Activated naive CD8-positive, alpha-beta T cell treated with anti-CD3 and anti-CD28 coated beads, Interleukin-2, amount 50 U/mL, for 24 hours (primary cell): ENCODE results near the gene OR1D5.
"Not testable (repeated sequence)": the region's sequence is repeated elsewhere in the genome, so short reads cannot be mapped to it uniquely, and the experiment has no call there.

Source experiments
- ATAC-seq: fragments of 150-1000 bp; cut with Tn5 transposase; one replicate; pipeline ENCODE4 v1.10.0; 2021
- DNase-seq: peaks from one replicate; pipeline ENCODE4 v3.0.0; 2021
- H3K27ac Mint-ChIP-seq: one replicate; pipeline ENCODE4 v1.8.0; 2021; ENCODE audit warnings: mild to moderate bottlenecking, mixed read lengths
- H3K27me3 Mint-ChIP-seq: one replicate; pipeline ENCODE4 v1.8.0; 2021; ENCODE audit warnings: mixed read lengths
- H3K36me3 Mint-ChIP-seq: one replicate; pipeline ENCODE4 v1.8.0; 2021; ENCODE audit warnings: low read depth, mixed read lengths
- H3K4me1 Mint-ChIP-seq: one replicate; pipeline ENCODE4 v1.8.0; 2021; ENCODE audit warnings: mixed read lengths
- H3K4me3 Mint-ChIP-seq: one replicate; pipeline ENCODE4 v1.8.0; 2021; ENCODE audit warnings: mild to moderate bottlenecking, moderate library complexity, mixed read lengths
- H3K9me3 Mint-ChIP-seq: one replicate; pipeline ENCODE4 v1.8.0; 2021; ENCODE audit warnings: mixed read lengths

Gene OR1D5

GRCh38 chr17:3036800-3037199 is 26.6 kb downstream of the OR1D5 start:
- peaks cover 6% of the 10 kb centered on the region for H3K27me3 Mint-ChIP-seq
- no peak overlapping the region for H3K27ac Mint-ChIP-seq
- DNase-seq, result no peak
- peaks cover 5% of the 10 kb centered on the region for H3K4me1 Mint-ChIP-seq
- H3K36me3 Mint-ChIP-seq, result no peaks in the 10 kb centered on the region
- no peak overlapping the region for H3K4me3 Mint-ChIP-seq
- H3K9me3 Mint-ChIP-seq, result no peaks in the 10 kb centered on the region
- ATAC-seq, result no peak

DNA sequence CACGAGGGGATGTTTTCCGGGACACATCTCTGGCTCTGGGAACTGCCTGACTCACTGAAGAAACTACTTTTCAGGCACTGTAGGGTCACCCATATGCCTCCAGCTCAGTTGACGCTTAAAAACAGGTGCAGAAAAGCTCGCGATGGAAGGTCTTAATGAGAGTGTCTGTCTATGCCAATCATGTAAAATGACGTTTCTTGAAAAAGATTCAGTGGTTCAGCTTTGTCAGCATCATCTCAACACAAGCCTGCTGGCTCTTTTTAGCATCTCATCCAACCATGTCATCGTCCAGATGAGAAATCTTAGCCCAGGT is 27.5 kb downstream of the OR1D5 start:
- DNase-seq, result no peak
- H3K27me3 Mint-ChIP-seq, result peaks cover 4% of the 10 kb centered on the region
- no peak overlapping the region for H3K4me3 Mint-ChIP-seq
- H3K36me3 Mint-ChIP-seq, result no peaks in the 10 kb centered on the region
- no peak for ATAC-seq
- peaks cover 5% of the 10 kb centered on the region for H3K4me1 Mint-ChIP-seq
- H3K27ac Mint-ChIP-seq, result no peak overlapping the region
- no peaks in the 10 kb centered on the region for H3K9me3 Mint-ChIP-seq

- H3K27me3 Mint-ChIP-seq, result peaks cover 4% of the 10 kb centered on the region
- ATAC-seq (no peak), DNase-seq (no peak)
- peaks cover 5% of the 10 kb centered on the region for H3K4me1 Mint-ChIP-seq
- no peak overlapping the region for H3K27ac Mint-ChIP-seq
- no peak overlapping the region for H3K4me3 Mint-ChIP-seq
- no peaks in the 10 kb centered on the region for H3K9me3 Mint-ChIP-seq
- H3K36me3 Mint-ChIP-seq, result no peaks in the 10 kb centered on the region
Measured at GRCh38 chr17:3035256-3035967, 28.0 kb downstream of the OR1D5 start.

DNA sequence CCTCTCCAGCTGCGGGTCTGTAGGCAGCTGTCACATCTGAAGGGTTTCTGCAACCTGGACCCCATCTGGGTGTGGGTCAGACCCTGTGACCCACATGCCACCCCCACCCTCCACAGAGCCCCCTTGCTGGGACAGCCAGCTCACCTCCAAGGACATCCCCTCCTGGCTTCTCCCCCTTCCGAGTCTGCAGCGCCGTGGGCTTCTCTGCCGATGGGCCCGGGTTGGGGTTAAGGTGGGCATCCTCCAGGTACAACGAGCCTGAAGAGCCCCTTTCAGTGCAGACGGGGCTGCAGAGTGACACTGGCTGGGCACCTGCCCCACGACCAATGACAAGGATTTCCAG is 28.9 kb downstream of the OR1D5 start:
- Mint-ChIP-seq H3K4me3 (no peak overlapping the region), H3K27ac (no peak overlapping the region), H3K36me3 (no peaks in the 10 kb centered on the region), H3K4me1 (peaks cover under 1% of the 10 kb centered on the region), H3K9me3 (no peaks in the 10 kb centered on the region), H3K27me3 (no peaks in the 10 kb centered on the region)
- ATAC-seq (no peak), DNase-seq (no peak)

GRCh38 chr17:3033741-3034577 is 29.4 kb downstream of the OR1D5 start:
- H3K36me3 Mint-ChIP-seq, result no peaks in the 10 kb centered on the region
- ATAC-seq (no peak), DNase-seq (no peak)
- H3K4me3 Mint-ChIP-seq, result no peak overlapping the region
- no peaks in the 10 kb centered on the region for H3K4me1 Mint-ChIP-seq
- H3K27ac Mint-ChIP-seq, result no peak overlapping the region
- no peaks in the 10 kb centered on the region for H3K27me3 Mint-ChIP-seq
- no peaks in the 10 kb centered on the region for H3K9me3 Mint-ChIP-seq

DNA sequence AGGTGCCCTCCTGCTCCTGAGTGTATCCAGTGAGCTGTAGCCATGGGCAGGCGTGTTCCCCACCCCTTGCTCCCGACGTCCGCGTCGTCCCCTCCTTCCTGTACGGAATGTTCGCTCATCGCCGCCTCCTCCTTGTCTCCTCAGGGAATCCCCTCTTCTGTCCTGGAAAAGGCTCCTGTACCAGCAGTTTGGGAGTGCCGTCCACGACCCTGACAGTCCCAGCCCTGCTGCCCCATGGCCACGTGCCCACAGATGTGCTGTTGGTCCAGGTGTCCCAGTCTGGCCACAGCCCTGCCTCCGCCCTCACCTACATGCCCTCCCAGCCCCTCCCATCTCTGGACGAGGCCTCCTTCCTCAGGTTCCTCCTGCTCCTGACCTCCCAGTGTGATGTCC is 30.2 kb downstream of the OR1D5 start:
- no peak for DNase-seq
- Mint-ChIP-seq H3K4me1 (no peaks in the 10 kb centered on the region), H3K9me3 (no peaks in the 10 kb centered on the region), H3K36me3 (no peaks in the 10 kb centered on the region), H3K27me3 (no peaks in the 10 kb centered on the region), H3K27ac (no peak overlapping the region), H3K4me3 (no peak overlapping the region)
- ATAC-seq, result no peak

DNA sequence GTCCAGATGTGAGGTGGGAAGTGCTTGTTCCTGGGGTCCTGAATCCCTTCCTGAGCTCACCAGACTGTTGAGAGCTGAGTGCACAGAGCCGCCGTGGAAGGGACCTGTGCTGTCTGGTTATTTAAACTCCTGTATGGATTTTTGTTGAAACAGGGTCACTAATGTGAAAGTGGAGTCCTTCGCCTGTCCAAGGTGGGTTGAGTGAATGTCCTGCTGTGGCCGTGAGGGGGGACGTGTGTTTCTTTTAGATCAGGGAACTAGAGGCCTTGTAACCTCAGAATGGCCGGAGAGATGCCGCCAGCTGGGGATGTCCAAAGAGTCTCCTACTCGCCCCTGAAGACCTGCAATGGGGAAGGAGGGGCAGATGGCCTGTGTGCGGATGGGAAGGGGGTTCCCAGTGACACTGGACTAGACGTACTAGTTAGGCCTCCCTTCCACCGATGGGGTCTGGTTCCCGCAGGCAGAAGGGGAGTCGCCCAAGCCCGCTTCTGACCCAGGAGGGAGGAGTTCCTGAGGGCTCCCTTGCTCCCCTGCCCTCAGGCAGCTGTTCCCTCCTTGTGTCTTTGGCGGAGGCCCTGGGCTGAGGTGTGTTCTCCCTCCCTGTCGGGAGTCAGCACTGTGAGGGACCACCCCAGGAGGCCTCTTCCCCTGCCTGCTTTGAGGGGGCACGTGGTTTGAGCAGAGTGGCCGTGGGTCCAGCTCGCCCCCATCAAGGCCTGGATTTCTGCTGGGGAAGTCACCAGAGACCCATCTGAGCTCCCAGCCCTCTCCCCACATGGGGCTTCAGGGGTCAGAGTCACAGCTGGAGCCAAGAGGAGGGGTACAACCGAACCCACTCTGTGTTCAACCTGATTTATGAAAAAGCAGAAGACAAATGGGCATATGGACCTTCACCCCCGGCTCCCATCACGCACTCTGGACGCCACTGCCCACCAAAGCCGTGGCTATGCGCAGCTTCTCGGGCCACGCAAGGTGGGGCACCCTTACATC is 30.9 kb downstream of the OR1D5 start:
- no peak for ATAC-seq
- DNase-seq, result no peak
- no peaks in the 10 kb centered on the region for H3K27me3 Mint-ChIP-seq
- no peaks in the 10 kb centered on the region for H3K9me3 Mint-ChIP-seq
- no peak overlapping the region for H3K27ac Mint-ChIP-seq
- no peak overlapping the region for H3K4me3 Mint-ChIP-seq
- H3K36me3 Mint-ChIP-seq, result no peaks in the 10 kb centered on the region
- H3K4me1 Mint-ChIP-seq, result no peaks in the 10 kb centered on the region

GRCh38 chr17:3030852-3031470 is 32.4 kb downstream of the OR1D5 start:
- ATAC-seq, H3K4me1 Mint-ChIP-seq, H3K9me3 Mint-ChIP-seq, H3K36me3 Mint-ChIP-seq, DNase-seq, H3K27ac Mint-ChIP-seq, H3K4me3 Mint-ChIP-seq, H3K27me3 Mint-ChIP-seq: not testable (repeated sequence)

- no peak for ATAC-seq
- no peaks in the 10 kb centered on the region for H3K9me3 Mint-ChIP-seq
- no peaks in the 10 kb centered on the region for H3K4me1 Mint-ChIP-seq
- H3K4me3 Mint-ChIP-seq, result no peak overlapping the region
- H3K27me3 Mint-ChIP-seq, result no peaks in the 10 kb centered on the region
- no peaks in the 10 kb centered on the region for H3K36me3 Mint-ChIP-seq
- no peak overlapping the region for H3K27ac Mint-ChIP-seq
- DNase-seq, result no peak
Measured at GRCh38 chr17:3030096-3030495, 33.3 kb downstream of the OR1D5 start.

GRCh38 chr17:3029213-3029913 is 34.0 kb downstream of the OR1D5 start:
- no peak for DNase-seq
- Mint-ChIP-seq H3K4me3 (no peak overlapping the region), H3K27ac (no peak overlapping the region), H3K27me3 (no peaks in the 10 kb centered on the region), H3K36me3 (no peaks in the 10 kb centered on the region), H3K9me3 (no peaks in the 10 kb centered on the region), H3K4me1 (no peaks in the 10 kb centered on the region)
- no peak for ATAC-seq

- Mint-ChIP-seq H3K27ac (no peak overlapping the region), H3K36me3 (peaks cover 8% of the 10 kb centered on the region)
Measured at GRCh38 chr17:3027786-3028532, 35.4 kb downstream of the OR1D5 start.

DNA sequence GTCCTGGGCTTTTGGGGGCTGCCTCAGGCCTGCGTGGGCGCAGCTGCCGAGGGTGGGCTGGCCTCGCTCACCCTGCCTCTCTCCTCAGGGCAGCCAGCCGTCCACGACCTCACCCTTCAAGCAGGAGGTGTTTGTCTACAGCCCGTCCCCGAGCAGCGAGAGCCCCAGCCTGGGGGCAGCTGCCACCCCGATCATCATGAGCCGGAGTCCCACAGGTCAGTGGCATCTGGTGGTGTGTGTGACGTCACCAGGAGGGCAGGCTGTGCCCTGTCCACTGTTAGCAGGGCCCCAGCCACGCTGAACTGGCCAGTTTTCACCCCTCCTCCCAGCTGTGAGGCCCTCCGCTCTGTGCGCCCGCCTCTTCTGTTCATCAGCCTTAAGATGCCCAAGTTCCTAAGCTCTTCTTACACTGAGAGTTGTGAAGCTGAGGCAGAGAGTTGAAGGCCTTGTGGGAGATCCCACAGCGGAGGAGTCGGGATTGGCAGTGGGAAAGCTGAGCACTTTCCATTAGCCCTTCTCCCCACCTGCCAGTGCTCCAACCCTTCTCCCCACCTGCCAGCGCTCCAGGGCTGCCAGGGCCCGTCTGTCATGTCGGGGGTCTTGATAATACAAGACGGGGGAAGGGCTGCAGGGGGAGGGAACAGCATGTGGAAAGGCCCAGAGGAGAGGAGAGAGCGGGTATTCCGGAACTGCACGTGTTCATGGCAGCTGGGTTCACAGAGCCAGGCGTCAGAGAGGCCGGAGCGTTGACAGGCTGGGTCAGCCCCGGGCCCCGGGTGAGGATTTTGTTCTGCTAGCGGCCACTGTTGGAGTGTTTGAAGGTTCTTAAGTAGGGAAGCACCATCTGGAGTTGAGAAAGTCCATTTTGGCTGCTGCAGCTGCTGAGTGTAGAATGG is 36.3 kb downstream of the OR1D5 start:
- no peaks in the 10 kb centered on the region for H3K27me3 Mint-ChIP-seq
- H3K9me3 Mint-ChIP-seq, result peaks cover 17% of the 10 kb centered on the region
- no peak overlapping the region for H3K27ac Mint-ChIP-seq
- H3K36me3 Mint-ChIP-seq, result peaks cover 15% of the 10 kb centered on the region
- DNase-seq, result no peak
- H3K4me1 Mint-ChIP-seq, result no peaks in the 10 kb centered on the region
- no peak overlapping the region for H3K4me3 Mint-ChIP-seq
- no peak for ATAC-seq

More at GRCh38 chr17:3027786-3028532, 35.4 kb downstream of the OR1D5 start:
- Mint-ChIP-seq H3K4me3 (no peak overlapping the region), H3K27me3 (no peaks in the 10 kb centered on the region), H3K9me3 (peaks cover 8% of the 10 kb centered on the region), H3K4me1 (no peaks in the 10 kb centered on the region)
- DNase-seq, result no peak
- no peak for ATAC-seq
